HG03432 (cell line): Measurements from ENCODE around the gene PMM1.
"Not testable (repeated sequence)": the region's sequence is repeated elsewhere in the genome, so short reads cannot be mapped to it uniquely, and the experiment has no call there.

ENCODE experiments used
- ATAC-seq: cut with Tn5 transposase; IDR thresholded peaks from one replicate; pipeline ENCODE4 v1.9.1; 2021; ENCODE audit warnings: mild to moderate bottlenecking, moderate library complexity; ENCODE audit not compliant: unreplicated experiment

PMM1 gene

GRCh38 chr22:41597635-41597953 lies 8.0 kb upstream of the PMM1 start:
- ATAC-seq = no peak

- ATAC-seq = no peak
These were observed 7.4 kb upstream of the PMM1 start for GRCh38 chr22:41596776-41597634.

GRCh38 chr22:41595703-41596102 lies 6.1 kb upstream of the PMM1 start:
- ATAC-seq = no peak

- ATAC-seq = not testable (repeated sequence)
These were observed 3.8 kb upstream of the PMM1 start for GRCh38 chr22:41593336-41593960.

- ATAC-seq = no peak
These were observed 2.3 kb downstream of the PMM1 start for GRCh38 chr22:41587347-41587723.

- ATAC-seq = no peak
These were observed 3.7 kb downstream of the PMM1 start for GRCh38 chr22:41585898-41586297.

- ATAC-seq = no peak
These were observed 4.8 kb downstream of the PMM1 start for GRCh38 chr22:41584881-41585280.

GRCh38 chr22:41582694-41583093 lies 6.9 kb downstream of the PMM1 start:
- no peak for ATAC-seq

GRCh38 chr22:41579997-41580355 lies 9.7 kb downstream of the PMM1 start:
- no peak for ATAC-seq

GRCh38 chr22:41579297-41579996 lies 10.2 kb downstream of the PMM1 start:
- ATAC-seq = no peak

- ATAC-seq = no peak
These were observed 10.8 kb downstream of the PMM1 start for GRCh38 chr22:41578818-41579217.

- no peak for ATAC-seq
These were observed 11.5 kb downstream of the PMM1 start for GRCh38 chr22:41578114-41578513.

GRCh38 chr22:41576877-41577276 lies 12.8 kb downstream of the PMM1 start:
- ATAC-seq = no peak

GRCh38 chr22:41575533-41575932 lies 14.1 kb downstream of the PMM1 start:
- no peak for ATAC-seq

- no peak for ATAC-seq
These were observed 14.7 kb downstream of the PMM1 start for GRCh38 chr22:41574847-41575381.

GRCh38 chr22:41573677-41574076 lies 16.0 kb downstream of the PMM1 start:
- ATAC-seq = no peak

- not testable (repeated sequence) for ATAC-seq
These were observed 17.3 kb downstream of the PMM1 start for GRCh38 chr22:41572305-41572704.

- ATAC-seq = no peak
These were observed 17.9 kb downstream of the PMM1 start for GRCh38 chr22:41571786-41572185.

GRCh38 chr22:41570221-41570620 lies 19.4 kb downstream of the PMM1 start:
- ATAC-seq = no peak

GRCh38 chr22:41568811-41569210 lies 20.8 kb downstream of the PMM1 start:
- no peak for ATAC-seq

- ATAC-seq = no peak
These were observed 22.2 kb downstream of the PMM1 start for GRCh38 chr22:41567512-41567768.

- no peak for ATAC-seq
These were observed 24.1 kb downstream of the PMM1 start for GRCh38 chr22:41565403-41566054.
